Glomerular visceral epithelial cell (primary cell): ENCODE data around the gene ATP11C.
"Not testable (repeated sequence)": the region's sequence is repeated elsewhere in the genome, so short reads cannot be mapped to it uniquely, and the experiment has no call there.

Experiments used
- DNase-seq: peaks from one replicate; pipeline ENCODE4 v3.0.0-alpha.2; 2016; ENCODE audit errors: extremely low spot score

The ATP11C gene

DNA sequence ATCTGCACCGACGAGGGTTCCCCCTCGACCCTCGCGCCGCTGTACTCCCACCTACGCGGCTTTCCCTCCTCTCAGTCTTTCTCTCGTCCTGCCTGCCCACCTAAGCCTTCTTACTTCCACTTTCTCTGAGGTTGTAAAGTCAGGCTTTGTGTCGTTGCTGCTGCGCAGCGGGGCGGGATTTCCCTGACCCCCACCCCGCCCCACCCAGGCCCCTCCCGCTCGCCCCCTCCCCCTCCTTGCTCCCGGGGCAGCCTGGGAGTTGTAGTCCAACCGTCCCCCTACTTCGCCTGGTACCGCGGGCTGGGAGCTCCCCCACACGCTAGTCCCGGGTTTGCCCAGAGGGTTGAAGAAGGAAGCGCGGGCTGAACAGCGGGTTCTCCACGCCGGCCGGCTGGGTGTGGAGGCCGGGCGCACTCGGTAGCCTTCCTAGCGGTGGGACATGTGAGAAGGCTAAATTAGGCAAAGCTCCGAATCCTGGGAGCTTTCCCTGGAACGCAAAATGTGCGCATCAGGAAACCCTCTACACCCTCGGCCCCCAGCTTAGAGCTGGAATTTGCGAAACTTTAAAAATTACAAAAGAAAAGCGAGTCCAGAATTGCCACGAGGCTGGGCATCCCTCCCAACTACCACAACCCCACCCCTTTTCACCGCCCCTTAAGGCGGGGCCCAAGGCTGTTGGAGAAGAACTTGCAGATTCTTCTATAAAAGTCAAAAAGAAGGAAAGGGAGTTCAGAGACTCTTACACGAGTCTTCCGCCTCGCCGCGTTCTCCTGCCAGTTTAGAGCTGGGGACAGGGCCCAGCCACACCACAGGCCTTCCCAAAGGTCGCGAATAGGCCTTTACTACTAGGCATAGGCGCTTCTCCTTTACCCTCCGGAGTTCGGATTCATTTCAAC lies at the start of gene ATP11C:
ATP11C (minus strand) TSS at position 153 of the 896 bp plus-strand sequence. CDS start 1,011 bp downstream, outside the sequence.
- DNase-seq, result peak; percentile 86

DNA sequence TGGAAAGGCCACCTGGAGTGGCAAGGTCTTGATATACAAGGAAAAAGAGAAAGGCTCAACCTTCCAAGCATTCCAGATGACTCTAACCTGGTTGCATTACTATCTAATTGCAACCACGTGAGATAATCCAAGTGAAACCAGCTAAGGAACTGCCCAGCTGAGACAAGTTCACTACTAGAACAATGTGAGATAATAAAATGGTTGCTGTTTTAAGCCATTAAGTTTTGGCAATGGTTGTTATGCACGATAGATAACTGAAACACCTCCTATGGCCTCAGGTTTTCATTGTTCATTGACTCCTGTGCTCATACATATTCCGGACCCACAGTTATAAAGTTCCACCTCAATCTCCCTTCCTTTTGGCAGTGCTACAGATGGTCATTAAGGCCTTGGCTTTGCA lies 41.6 kb upstream of the ATP11C start:
- DNase-seq, result no peak

DNA sequence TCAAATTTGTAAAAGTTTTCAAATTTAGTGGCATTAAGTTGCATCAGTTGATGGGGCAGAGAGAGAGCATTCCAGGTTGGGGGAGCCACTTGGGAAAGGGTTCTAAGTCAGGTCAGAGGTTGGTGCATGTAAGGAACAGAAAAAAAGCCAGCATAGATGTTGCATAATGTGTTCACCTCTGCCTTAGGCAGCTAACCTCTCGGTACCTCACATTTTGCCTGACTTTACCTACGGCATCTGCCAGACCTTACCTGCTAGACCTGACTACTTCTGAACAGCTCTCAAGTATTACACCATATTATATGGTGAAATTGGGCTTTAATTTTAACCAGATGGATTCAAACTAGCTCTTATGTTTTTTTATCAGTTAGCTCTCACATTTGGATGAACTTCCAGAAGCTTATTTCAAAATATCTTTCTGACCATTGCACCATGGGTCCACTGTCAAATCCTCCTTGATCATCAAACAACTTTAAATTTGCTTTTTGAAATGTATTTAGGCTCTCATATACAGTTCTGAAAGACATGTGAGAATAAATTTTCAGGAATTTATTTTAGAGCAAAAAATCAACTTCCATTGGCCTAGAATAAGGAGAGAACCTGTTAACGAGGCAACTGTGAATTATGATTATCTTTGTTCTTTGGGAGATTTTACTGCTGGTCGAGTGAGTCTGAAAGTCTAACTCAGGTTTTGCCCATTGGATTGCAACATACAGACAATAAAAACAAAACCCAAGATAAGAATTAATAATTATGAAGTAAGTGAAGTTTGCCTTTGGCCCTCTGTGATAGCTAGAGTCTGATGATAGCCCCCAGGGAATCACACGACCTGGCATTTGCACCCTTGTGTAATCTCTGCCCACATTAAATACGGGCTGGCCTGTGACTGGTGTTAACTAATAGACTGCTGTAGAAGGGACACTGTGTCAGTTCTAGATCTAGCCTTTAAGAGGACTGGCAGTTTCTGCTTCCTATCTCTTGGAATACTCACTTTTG lies 40.1 kb upstream of the ATP11C start:
- no peak for DNase-seq

DNA sequence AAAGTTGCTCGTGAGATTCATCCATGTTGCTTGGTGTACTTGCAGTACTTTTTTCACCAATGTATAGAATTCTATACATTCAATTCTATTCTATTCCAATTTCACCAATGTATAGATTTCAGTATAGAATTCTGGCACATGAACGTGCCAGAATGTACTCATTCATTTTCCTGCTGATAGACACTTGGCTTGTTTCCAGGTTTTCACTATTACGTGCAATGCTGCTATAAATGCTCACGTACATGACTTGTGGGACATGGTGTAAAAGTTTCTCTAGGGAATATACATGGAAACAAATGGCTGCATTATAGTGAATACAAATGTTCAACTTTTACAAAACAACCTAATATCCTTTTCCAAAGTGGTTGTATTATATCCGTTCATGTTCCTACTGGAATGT lies 39.3 kb upstream of the ATP11C start:
- DNase-seq, result no peak

DNA sequence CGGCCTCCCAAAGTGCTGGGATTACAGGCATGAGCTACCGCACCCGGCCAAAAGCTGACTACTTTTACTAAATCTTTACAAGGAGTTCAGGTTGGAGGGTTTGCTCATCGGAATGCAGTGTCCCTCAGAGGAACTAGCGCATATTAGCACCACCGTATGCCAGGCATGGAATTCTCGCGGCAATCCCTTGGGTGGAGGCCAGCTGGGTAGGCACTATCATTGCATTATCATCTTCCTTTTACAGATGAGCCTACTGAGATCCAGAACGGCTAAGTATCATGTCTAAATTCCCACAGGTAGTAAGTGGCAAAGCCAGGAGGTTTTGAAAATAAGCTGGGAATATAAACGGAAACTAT lies 38.5 kb upstream of the ATP11C start:
- DNase-seq, result no peak

DNA sequence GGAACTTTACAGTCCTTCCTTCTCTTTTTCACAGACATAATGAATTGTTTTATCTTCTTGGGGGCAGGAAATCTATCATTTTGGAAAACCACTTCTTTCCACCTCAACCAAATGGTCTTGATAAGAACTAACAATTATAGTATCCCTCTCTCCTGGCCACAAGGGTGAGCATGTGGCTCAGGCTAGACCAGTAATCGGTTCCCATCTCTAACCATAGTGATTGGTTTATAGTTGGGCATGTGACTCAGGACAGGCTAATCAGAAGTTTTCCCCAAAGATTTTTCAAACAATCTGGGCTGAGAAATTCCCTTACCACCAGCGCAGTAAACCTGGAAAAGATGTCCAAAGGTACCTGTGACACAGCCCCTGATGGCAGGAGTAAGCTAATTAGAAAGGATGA lies 36.4 kb upstream of the ATP11C start:
- DNase-seq, result no peak

DNA sequence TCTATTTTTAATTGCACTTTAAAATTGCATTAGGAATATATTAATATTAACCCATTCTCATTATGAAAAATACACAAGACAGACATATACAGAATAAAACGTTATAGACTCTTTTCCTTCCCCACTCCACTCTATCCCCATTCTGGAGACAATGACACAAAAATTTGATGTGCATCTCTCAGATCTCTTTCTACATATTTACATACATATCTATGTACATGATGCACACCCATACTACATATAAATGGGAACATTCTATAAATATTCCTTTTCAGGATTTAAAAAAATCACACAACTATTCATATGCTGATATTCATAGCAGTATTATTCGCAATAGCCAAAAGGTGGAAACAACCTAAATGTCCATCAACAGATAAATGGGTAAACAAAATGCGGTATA lies 34.9 kb upstream of the ATP11C start:
- no peak for DNase-seq

DNA sequence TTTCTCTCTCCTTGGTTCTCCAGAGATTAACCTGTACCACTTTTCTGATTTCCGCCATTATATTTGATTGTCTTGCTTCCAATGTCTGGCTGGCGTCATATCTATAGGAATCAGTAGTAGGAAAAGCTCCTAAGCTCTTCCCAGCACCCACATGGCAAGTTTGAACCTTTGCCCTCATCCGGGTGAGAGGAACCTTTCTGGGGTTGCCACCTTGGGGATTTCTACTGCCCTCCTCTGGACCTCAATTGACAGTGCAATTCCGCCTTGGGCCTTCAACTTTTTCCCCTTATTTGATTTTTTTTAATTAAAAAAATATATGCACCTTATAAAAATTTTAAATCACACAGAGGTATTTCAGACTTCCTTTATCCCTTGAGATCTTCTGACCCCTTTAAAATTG lies 34.4 kb upstream of the ATP11C start:
- no peak for DNase-seq

DNA sequence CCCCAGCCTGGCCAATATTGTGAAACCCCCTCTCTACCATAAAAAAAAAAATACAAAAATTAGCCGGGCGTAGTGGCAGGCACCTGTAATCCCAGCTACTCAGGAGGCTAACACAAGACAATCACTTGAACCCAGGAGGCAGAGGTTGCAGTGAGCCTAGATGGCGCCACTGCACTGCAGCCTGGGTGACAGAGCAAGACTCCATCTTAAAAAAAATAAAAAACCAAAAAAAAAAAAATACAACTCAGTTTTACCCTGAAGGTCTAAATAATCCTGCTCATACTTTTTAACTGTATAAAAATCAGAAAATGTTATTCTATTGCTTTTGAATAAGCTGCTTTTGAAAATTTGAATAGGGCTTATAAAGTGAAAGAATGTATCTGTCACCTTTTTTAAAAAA lies 33.3 kb upstream of the ATP11C start:
- DNase-seq, result not testable (repeated sequence)

DNA sequence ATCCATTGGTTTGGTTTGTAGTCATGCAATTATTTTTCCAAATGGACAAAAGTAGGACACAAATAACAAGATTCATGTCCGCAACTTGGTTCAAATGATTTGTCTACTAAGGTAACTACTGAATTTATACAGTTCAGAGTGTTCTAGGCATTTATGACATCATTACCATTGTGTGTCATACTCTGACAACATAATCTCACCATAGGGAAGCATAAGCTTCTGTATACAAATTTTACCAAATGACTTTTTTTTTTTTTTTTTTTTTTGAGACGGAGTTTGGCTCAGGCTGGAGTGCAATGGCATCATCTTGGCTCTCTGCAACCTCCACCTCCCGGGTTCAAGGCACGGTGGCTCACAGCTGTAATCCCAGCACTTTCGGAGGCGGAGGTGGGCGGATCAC lies 32.6 kb upstream of the ATP11C start, which contains the start of gene CXorf66:
CXorf66 (minus strand) TSS at position 101 of the 400 bp plus-strand sequence; CDS start at position 76, 25 bp downstream.
- DNase-seq, result no peak

DNA sequence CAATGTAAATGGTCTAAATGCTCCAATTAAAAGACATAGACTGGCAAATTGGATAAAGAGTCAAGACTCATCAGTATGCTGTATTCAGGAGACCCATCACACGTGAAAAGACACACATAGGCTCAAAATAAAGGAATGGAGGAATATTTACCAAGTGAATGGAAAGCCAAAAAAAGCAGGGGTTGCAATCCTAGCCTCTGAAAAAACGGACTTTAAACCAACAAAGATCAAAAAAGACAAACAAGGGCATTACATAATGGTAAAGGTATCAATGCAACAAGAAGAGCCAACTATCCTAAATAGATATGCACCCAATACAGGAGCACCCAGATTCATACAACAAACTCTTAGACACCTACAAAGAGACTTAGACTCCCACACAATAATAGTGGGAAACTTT lies 28.2 kb upstream of the ATP11C start:
- not testable (repeated sequence) for DNase-seq

DNA sequence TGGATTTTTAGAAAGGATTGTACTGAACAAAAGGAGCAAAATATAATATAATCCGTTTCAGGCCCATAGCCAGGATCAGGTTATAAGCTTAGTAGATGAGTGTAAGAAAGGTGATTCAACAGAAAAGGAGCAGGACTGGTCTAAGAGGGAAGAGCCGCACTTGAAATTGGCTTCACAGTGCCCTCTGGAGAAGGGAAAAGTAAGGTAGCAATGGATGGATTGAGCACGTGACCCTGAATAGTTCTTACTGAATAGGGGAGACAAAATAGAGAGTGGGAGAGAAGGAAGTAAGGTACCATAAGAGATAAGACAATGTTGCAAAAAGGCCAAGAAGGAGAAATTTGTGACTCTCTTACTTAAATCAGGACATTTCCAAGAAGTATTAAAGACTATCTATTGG lies 16.9 kb upstream of the ATP11C start:
- DNase-seq, result no peak

DNA sequence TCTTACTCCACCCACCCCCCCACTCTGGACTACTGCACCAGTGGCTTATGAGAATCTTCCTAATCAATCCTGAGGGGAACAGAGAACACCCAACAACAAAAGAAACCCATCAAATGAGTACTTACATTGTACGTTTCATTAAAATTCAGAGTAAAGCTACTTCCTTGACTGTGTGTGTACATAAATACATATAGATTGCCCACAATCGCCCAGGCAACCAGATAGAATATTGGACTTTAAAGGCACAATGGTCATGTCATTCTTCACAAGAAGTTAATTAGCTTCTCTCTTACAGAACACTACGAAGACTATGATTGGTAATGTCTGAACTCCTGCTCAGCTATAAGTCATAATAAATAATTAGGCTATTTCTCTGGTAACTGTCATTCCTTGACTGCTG lies 12.2 kb upstream of the ATP11C start:
- DNase-seq, result no peak

DNA sequence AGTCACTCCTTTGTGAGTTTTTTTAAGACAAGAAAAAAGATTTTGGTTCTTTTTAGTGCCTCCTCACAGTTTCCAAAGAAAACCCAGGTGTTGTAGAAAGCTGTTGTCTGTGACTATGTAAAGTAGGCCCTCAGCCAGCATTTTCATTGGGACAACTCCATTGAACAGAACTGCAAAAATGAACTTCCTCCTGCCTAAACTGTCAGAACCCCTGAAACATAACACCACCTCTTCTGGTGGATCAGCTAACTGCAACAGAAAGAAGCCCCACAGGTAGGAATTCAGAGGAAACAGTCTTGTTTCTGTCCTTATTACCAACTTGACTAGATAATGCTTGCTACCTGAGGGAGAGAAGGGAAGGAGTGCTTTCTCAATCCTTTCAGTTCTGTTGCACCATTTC lies 3.4 kb upstream of the ATP11C start:
- no peak for DNase-seq

DNA sequence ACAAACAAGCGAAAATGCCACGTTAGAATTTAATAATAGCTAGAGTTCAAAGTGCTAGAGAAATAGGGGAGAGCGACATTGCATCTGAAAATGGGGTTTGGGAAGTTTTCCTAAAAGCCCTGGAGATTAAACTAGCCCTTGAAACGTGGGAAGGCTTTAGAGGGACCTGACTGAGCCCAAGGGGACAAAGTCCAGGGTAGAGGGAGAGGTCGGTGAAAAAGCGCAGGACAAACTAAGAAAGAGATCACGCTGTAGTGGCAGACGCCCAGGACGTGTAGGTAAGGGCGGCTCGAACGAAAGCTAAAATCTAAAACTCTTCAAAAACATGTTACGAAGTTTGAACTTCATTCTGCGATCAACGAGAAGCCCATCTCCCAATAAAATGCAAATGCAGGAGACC lies 1.1 kb upstream of the ATP11C start:
- DNase-seq, result no peak

DNA sequence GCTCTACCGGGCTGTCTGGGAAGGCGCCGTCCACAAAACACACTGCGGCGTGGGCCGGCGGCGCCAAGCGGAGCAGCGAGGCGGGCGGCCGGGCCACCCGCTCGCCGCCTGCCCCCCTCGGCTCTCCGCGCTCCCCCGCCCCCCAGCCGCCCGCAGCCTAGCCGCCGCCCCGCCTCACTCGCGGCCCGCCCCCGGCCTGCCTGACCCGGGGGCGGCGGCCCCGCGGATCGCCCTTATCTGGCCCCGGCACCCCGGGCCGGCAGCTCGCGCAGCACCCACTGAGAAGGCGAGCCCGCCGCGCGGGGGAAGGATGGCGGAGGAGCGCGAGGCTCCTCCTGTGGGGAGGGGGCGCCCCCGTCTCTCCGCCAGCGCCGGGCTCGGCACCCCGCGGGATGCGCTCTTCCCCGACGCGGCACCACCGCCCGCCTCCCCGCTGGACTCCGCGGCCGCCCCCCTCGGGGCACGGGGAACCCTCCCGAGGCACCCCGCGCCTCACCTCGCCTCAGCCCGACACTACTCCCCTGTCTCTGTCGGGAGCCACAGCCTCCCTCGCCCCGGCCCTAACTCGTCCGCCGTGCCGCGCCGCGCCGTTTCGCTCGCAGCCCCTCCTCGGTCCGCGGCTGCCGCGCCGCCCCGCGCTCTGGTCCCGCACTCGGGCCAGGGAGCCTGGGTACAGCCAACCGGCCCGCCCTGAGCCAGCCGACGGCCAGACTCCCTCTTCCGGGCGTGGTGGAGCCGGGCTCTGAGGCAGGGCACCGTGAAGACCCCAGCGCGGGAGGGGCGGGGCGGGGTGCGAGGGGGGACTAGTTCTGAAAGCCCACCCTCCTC lies 566 bp downstream of the ATP11C start:
- DNase-seq, result peak; percentile 45

DNA sequence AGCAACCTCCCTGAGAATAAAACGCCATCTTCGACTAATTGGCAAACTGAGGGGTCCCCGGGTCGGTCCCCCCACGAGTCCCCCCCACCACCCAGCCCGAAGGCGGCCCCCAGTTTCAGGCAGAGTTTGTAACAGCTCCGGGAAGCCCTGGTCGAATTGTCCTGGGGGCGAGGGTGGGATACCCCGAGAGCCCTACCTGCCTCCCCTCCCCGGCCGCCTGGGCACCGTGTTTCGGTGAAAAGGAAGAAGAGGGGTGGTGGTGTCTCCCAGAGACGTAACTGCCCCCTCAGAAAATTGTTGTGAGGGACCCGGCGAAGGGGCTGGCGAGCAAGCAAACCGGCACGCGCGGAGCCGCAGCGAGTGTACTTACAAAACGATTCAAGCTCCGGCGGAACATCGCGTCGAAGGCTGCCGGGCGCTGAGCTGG lies 1.2 kb downstream of the ATP11C start:
- no peak for DNase-seq

DNA sequence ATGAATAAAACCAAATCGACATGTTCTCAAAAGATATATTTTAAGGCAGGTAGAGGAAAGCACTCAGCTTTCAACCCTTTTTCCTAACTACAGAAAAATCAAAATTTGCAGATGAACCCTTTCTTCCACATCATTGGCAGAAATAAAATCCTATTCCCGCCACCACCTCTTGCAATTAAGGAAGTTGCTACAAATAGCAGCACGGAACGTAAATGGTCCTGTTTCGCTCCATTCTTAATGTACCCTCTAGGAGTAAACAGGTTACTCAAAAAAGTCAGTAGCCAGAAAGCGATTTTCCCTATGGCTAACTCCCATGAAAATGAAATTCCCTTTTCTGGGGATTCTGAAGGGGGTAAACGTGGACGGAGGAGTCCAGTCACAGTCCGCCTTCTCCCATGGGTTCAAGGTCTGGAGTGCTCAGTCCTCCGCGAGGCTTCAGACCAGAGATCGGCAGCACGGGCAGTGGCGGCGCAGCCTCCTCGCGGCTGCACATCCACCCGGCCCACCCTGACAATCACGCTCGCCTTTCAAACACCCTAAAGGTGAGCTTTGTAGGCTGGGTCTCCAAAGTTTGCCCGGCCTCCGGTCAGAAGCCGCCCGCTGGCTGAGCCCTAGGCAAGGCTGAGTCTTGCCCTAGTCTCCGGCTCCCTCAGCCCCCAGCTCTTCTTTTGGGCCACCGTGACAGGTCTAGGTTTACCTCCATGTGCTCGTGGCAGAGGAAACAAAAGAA lies 1.8 kb downstream of the ATP11C start:
- DNase-seq, result peak; percentile 22

DNA sequence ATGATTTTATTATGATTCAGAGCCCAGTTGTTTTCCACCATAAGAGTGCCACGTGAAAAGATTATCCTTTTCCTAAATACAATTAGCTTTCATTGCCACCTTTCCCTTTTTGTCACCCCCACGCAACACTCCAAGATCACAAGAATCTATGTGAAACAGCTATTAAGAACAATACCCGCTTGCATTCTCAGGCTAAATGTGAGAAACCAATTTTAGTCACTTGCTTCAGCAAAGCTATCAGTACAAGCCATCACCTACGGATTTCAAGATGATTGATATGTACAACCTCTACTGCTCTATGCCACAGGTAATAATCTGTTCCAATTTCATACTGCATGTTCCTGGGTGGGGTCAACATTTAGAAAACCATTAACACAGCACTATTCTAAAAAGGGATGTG lies 2.5 kb downstream of the ATP11C start:
- no peak for DNase-seq

DNA sequence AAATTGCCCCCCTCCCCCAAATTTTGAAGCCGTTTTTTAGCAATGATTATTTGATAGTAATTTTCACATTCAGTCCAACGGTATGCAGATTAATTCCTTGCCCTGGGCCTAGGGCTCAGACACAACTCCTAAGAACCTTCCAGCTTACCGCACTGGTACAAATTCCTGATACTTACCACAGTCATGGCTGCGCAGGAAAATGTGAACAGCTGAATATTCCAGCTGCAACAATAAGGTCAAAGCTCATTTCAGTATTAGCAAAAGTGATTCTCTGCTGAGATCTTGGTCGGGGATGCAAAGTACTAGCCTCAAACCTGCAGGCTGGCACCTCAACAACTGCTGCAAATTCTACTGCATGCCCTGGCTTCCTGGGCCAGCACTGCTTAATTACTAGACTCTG lies 3.0 kb downstream of the ATP11C start:
- peak; percentile 5 for DNase-seq

DNA sequence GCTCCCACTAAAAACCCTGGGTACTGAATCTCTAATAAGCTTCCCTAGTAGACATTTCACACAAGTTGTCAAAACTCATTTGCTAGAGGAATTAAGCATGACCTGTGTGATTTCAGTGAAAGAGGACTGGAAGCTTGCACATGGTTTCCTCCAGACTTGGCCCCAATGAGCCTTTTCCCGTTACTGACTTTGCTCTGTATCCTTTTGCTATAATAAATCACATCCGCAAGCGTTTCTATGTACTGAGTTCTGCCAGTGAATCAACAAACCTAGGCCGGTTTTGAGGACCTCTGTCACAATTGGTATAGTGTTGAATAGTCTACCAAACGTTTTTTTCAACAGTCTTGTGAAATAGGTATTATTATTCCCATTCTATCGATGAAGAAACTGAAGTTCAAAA lies 8.2 kb downstream of the ATP11C start:
- no peak for DNase-seq
